Measurements from ENCODE around the gene IL36A. TPM values are rescaled to one million over a fixed set of nuclear protein-coding genes. Genes with fewer than 3 reads are reported as not detected.

IL36A gene
- polyA plus RNA-seq, 2 of the 4 experiments (the other 2 are of a cell fraction) = not detected

DNA sequence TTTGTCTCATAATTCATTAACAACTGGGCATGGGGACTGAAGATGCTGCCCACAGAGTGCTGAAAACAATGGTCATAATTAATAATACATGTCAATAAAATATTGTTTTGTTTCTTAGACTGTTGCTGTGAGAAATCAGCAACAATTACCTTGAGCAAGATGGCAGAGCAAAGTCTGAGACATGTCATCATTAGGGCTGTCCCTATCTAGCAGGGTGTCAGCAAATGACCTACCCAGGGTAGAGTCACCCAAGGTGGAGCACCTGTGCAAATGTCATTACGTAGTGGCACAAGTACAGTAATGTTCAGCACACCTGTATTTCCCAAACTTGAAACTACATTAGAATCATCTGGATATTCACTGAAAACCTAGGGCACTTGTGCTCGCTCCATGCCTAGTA, 10.6 kb upstream of the IL36A start:
- Histone ChIP-seq H3K4me2 (no peak overlapping the region), H3K4me1 (no peaks in the 10 kb centered on the region), H3K4me3 (no peak overlapping the region), H3K27ac (no peak overlapping the region), H3K9me3 (peaks cover 9% of the 10 kb centered on the region; the same call in 2 of the 3 replicates)
- FAIRE-seq = no peak
- ChIA-PET POLR2A (no interaction called here), CTCF (no interaction called here)
- no peak for TF ChIP-seq CBX8 (IDR thresholded peaks at IDR 0.05)
- TF ChIP-seq, protein P1, sequence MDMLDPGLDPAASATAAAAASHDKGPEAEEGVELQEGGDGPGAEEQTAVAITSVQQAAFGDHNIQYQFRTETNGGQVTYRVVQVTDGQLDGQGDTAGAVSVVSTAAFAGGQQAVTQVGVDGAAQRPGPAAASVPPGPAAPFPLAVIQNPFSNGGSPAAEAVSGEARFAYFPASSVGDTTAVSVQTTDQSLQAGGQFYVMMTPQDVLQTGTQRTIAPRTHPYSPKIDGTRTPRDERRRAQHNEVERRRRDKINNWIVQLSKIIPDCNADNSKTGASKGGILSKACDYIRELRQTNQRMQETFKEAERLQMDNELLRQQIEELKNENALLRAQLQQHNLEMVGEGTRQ (IDR thresholded peaks at IDR 0.05) = no peak
- TF ChIP-seq JUNB (IDR thresholded peaks at IDR 0.05) = no peak
- no peak for TF ChIP-seq FOSL2 (IDR thresholded peaks at IDR 0.05)
- TF ChIP-seq FOSL2 (CRISPR knock-in tag; IDR thresholded peaks at IDR 0.05) = no peak
- no peak for TF ChIP-seq RAD21 (conservative IDR thresholded peaks at IDR 0.05 in 1 of 2, IDR thresholded peaks at IDR 0.05 in 1 of 2)
- no peak for TF ChIP-seq CHD2 (IDR thresholded peaks at IDR 0.05; ENCODE audit: low read length, partially characterized antibody)
- no peak for TF ChIP-seq POLR2A (IDR thresholded peaks at IDR 0.05; ENCODE audit: low read length)
- TF ChIP-seq FOXS1 (CRISPR knock-in tag; IDR thresholded peaks at IDR 0.05) = no peak
- TF ChIP-seq BHLHE40 (IDR thresholded peaks at IDR 0.05; ENCODE audit: low read depth, low read length) = no peak
- TF ChIP-seq ZNF302 (CRISPR knock-in tag; IDR thresholded peaks at IDR 0.05) = no peak
- TF ChIP-seq, protein P2, sequence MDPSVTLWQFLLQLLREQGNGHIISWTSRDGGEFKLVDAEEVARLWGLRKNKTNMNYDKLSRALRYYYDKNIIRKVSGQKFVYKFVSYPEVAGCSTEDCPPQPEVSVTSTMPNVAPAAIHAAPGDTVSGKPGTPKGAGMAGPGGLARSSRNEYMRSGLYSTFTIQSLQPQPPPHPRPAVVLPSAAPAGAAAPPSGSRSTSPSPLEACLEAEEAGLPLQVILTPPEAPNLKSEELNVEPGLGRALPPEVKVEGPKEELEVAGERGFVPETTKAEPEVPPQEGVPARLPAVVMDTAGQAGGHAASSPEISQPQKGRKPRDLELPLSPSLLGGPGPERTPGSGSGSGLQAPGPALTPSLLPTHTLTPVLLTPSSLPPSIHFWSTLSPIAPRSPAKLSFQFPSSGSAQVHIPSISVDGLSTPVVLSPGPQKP (IDR thresholded peaks at IDR 0.05; ENCODE audit: low read depth, low read length) = no peak
- no peak for TF ChIP-seq RNF2 (IDR thresholded peaks at IDR 0.05; ENCODE audit: borderline replicate concordance, low read depth)
- no peak for TF ChIP-seq CHD4 (IDR thresholded peaks at IDR 0.05; ENCODE audit: borderline replicate concordance)
- no peak for DNase-seq (ENCODE audit: low read depth in 1 of 2, low spot score in 1 of 2)
- 50% methylated on average over 2 of the region's 2 CpGs for WGBS (ENCODE audit: missing lambda C conversion rate)
- ATAC-seq = no peak

DNA sequence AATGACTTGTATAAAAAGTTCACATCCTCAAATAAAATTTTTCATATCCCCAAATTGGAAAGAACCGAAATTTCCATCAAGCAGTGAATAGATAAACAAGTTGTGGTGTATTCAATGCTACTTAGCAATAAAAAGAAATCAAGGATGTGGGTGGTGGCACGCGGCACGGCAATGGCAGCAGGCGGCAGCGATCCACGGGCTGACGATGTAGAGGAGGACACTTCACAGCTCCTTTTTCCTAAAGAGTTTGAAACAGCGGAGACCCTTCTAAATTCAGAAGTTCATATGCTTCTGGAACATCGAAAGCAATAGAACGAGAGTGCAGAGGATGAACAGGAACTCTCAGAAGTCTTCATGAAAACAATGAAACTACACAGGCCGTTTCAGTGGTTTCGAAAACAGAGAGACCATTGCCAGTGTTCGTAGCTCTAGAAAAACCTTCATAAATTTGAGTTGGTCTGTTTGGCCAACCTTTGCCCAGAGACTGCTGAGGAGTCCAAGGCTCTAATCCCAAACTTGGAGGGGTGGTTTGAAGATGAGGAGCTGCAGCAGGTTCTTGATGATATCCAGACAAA, 9.8 kb upstream of the IL36A start:
- POLR2A ChIA-PET = no interaction called here
- CTCF ChIA-PET = no interaction called here
- 67% methylated on average over 14 of the region's 14 CpGs for whole genome bisulfite sequencing (ENCODE audit: missing lambda C conversion rate)
- H3K27ac ChIP-seq = no peak overlapping the region
- H3K9me3 ChIP-seq = peaks cover 12% of the 10 kb centered on the region
- ATAC-seq (no peak), FAIRE-seq (no peak), DNase-seq (ENCODE audit: low read depth in 1 of 2, low spot score in 1 of 2) (no peak)
- H3K4me3 ChIP-seq = no peak overlapping the region
- no peak overlapping the region for H3K4me2 ChIP-seq
- no peaks in the 10 kb centered on the region for H3K4me1 ChIP-seq
- TF ChIP-seq TP53 (CRISPR knock-in tag; IDR thresholded peaks at IDR 0.05) = no peak
- TF ChIP-seq POLR2A (IDR thresholded peaks at IDR 0.05; ENCODE audit: low read length) = no peak
- TF ChIP-seq, protein P3, sequence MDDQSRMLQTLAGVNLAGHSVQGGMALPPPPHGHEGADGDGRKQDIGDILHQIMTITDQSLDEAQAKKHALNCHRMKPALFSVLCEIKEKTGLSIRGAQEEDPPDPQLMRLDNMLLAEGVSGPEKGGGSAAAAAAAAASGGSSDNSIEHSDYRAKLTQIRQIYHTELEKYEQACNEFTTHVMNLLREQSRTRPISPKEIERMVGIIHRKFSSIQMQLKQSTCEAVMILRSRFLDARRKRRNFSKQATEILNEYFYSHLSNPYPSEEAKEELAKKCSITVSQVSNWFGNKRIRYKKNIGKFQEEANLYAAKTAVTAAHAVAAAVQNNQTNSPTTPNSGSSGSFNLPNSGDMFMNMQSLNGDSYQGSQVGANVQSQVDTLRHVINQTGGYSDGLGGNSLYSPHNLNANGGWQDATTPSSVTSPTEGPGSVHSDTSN (IDR thresholded peaks at IDR 0.05) = no peak

DNA sequence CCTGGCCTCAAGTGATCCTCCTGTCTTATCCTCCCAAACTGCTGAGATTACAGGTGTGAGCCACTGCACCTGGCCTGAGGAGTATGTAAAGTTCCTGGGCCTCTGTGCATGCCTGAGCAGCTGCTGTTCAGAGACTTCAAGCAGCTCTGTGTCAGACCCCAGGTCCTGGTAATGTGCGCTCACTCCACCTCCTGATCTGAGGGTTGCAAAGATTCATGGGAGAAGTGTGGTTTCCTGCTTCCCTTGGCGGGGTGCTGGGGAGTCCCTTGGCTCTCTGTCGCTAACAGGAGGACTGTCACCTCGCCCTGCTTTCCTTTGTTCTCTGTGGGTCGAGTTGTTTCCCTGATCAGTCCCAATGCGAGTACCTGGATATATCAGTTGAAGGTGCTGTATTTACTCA, 8.6 kb upstream of the IL36A start:
- Histone ChIP-seq H3K4me3 (no peak overlapping the region), H3K27ac (no peak overlapping the region), H3K9me3 (peaks cover 22% of the 10 kb centered on the region), H3K4me1 (no peaks in the 10 kb centered on the region), H3K4me2 (no peak overlapping the region)
- CTCF ChIA-PET = no interaction called here
- no peak for TF ChIP-seq ESRRA (IDR thresholded peaks at IDR 0.05; ENCODE audit: borderline replicate concordance, low read length)
- no peak for TF ChIP-seq POLR2A (IDR thresholded peaks at IDR 0.05; ENCODE audit: low read length)
- no peak for TF ChIP-seq PHF8 (IDR thresholded peaks at IDR 0.05; ENCODE audit: borderline replicate concordance, low read depth)
- no peak for TF ChIP-seq SMC3 (IDR thresholded peaks at IDR 0.05)
- no peak for TF ChIP-seq ZNF302 (CRISPR knock-in tag; IDR thresholded peaks at IDR 0.05)
- no peak for TF ChIP-seq TP53 (CRISPR knock-in tag; IDR thresholded peaks at IDR 0.05)
- TF ChIP-seq, protein P1 (IDR thresholded peaks at IDR 0.05) = no peak
- no peak for TF ChIP-seq EP300 (IDR thresholded peaks at IDR 0.05)
- DNase-seq (ENCODE audit: low read depth in 1 of 2, low spot score in 1 of 2) = no peak
- WGBS (ENCODE audit: missing lambda C conversion rate) = 33% methylated on average over 6 of the region's 6 CpGs
- POLR2A ChIA-PET = no interaction called here
- no peak for ATAC-seq
- no peak for FAIRE-seq
